OCI-M1 (cell line): ENCODE data around the gene PRIM1.
A peak's percentile ranks its signal among the peaks of the same experiment; 100 is the strongest.
"Not testable (repeated sequence)": the region's sequence is repeated elsewhere in the genome, so short reads cannot be mapped to it uniquely, and the experiment has no call there.

ENCODE experiments used
- DNase-seq: peaks from one replicate; lab custom pipeline; 2025; lab: John Stamatoyannopoulos, UW

PRIM1 gene

DNA sequence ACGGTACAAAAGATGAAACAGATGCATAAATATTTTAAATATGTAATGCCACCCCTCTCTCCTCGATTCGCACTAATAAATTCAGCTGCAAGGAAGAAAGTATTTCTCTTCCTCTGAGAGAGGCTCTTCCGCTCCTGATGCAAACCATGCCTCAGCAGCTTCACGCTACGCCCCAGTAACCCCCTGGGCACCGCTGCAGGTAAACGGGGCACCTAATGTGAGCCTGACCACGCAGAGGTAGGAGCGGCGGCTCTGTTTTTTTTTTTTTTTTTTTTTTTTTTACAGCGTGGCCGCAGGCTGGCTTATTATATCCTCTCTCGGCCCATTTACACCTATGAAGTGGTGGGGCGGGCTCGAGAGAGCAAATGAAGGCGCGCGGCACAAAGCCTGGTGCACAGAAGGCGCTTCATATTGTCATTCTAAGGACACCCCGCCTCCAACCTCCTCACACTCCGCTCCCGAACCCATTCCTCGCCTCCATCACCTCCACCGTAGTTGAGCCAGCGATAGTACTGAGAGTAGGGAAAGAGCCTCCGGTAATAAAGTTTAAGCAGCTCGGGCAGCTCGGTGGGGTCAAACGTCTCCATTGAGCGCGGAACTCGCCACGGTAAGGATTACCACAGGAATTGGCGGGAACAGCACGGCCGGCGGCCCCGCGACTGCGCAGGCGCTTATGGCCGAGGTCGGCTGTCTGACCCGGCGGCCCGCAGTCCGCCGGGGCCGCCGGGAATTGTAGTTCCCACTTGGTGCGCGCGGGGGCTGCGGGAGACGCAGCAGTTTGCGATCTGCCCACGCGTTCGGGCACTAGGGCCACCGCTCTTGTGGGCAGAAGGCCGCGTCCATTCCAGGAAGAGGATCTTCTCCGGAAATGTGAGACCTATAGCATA is at the start of gene PRIM1:
Gene PRIM1, minus strand, starts transcription at position 612 of the 887 bp plus-strand sequence. Its CDS starts 25 bp downstream, at position 587.
- peak; percentile 97 for DNase-seq

DNA sequence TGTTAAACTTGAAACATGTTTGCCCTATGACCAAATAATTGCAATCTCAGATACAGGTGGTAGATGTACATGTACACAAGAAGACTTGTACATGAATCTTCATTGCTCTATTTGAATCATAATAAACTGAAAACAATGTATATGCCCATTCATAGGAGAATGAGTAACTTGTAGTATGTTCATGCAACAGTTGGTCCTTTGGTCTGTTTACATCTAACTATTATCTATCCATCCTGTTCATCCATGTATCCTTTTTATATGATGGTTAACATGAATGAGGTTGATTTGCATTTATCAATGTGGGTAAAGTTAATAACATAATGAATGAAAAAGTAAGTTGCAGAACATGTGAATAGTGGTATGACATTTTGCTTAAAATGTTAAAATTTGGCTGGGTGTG is 48.1 kb upstream of the PRIM1 start:
- DNase-seq = no peak

DNA sequence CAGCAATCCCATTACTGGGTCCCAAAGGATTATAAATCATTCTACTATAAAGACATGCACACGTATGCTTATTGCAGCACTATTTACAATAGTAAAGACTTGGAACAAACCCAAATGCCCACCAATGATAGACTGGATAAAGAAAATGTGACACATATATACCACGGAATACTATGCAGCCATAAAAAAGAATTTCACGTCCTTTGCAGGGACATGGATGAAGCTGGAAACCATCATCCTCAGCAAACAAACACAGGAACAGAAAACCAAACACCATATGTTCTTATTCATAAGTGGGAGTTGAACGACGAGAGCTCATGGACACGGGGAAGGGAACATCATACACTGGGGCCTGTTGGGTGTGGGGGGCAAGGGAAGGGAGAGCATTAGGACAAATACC is 47.2 kb upstream of the PRIM1 start:
- not testable (repeated sequence) for DNase-seq

DNA sequence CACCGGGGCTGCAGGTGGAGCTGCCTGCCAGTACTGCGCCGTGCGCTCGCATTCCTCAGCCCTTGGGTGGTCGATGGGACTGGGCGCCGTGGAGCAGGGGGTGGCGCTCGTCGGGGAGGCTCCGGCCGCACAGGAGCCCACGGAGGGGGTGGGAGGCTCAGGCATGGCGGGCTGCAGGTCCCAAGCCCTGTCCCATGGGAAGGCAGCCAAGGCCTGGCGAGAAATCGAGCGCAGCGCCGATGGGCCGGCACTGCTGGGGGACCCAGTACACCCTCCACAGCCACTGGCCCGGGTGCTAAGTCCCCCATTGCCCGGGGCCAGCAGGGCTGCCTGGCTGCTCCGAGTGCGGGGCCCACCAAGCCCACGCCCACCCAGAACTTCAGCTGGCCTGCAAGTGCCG is 43.7 kb upstream of the PRIM1 start:
- not testable (repeated sequence) for DNase-seq

DNA sequence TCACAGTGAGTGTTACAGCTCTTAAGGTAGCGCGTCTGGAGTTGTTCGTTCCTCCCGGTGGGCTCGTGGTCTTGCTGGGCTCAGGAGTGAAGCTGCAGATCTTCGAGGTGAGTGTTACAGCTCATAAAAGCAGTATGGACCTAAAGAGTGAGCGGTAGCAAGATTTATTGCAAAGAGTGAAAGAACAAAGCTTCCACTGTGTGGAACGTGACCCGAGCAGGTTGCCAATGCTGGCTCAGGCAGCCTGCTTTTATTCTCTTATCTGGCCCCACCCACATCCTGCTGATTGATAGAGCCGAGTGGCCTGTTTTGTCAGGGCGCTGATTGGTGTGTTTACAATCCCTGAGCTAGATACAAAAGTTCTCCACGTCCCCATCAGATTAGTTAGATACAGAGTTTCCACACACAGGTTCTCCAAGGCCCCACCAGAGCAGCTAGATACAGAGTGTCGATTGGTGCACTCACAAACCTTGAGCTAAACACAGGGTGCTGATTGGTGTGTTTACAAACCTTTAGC is 43.0 kb upstream of the PRIM1 start:
- not testable (repeated sequence) for DNase-seq

DNA sequence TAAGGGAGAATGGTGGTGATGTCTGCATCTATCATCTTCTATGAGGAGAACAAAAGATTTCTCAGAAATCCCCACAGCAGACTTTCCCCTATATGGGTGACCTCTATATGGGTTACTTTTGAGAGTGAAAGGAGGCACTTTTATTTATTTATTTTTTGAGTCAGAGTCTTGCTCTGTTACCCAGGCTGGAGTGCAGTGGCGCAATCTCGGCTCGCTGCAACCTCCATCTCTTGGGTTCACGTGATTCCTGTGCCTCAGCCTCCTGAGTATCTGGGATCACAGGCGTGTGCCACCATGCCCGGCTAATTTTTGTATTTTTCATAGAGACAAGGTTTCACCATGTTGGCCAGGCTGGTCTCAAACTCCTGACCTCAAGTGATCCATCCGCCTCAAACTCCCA is 41.0 kb upstream of the PRIM1 start:
- not testable (repeated sequence) for DNase-seq

DNA sequence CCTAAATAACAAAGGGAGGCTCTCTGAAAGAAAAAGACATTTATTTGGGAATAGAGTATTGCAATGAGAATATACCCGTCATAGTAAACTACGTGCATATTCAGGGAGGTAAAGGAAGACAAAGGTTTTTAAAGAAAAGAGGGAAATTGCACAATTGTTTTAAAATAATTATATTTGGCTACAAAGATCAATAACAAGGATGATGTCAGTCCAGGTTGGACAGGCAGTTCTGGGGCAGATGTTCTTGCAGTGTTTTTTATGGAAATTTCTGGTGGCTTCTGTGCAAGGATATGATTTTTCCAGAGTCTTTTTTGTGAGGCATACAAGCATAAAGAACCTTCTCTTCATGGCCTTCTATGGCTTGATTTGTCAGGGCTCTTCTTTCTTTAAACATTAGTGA is 40.6 kb upstream of the PRIM1 start:
- DNase-seq = no peak

DNA sequence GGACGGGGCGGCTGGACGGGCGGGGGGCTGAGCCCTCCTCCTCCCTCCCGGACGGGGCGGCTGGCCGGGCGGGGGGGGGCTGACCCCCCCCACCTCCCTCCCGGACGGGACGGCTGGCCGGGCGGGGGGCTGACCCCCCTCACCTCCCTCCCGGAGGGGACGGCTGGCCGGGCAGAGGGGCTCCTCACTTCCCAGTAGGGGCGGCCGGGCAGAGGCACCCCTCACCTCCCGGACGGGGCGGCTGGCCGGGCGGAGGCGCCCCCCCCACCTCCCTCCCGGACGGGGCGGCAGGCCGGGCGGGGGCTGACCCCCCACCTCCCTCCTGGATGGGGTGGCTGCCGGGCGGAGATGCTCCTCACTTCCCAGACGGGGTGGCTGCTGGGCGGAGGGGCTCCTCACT is 37.3 kb upstream of the PRIM1 start:
- not testable (repeated sequence) for DNase-seq

DNA sequence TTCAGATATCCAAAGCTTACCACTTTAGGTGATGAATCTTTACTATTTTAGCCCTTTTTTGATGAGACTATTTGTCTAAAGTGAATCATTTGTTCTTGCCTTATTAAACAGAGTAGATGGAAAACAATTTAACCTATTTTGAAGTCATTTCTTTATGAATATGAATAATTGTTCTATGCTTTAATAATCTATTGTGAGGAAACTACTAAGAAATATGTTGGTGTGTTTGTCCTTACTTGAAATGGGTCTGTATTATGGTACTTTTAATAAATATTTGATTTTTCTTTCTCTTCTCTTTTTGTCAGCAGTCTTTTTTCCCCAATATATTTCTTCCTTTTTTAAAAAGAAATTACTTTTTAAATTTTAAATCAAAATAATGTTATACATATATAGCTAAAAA is 35.4 kb upstream of the PRIM1 start:
- DNase-seq = no peak

DNA sequence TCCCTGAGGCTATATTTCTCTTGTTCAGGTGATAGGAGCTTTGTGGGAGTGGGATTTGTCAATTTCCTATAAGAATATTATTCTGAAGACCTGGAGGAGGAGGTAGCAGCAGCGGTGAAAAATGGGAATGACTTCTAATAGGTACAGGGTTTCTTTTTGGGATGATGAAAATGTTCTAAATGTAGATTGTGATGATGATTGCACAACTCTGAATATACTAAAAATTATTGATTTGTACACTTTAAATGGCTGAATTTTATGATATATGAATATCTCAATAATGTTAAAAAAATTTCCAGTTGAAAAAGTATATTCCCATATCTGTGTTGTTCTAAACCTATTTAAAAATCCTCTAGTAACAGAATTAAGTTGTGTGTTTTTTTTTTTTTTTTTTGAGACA is 33.8 kb upstream of the PRIM1 start:
- DNase-seq = no peak

DNA sequence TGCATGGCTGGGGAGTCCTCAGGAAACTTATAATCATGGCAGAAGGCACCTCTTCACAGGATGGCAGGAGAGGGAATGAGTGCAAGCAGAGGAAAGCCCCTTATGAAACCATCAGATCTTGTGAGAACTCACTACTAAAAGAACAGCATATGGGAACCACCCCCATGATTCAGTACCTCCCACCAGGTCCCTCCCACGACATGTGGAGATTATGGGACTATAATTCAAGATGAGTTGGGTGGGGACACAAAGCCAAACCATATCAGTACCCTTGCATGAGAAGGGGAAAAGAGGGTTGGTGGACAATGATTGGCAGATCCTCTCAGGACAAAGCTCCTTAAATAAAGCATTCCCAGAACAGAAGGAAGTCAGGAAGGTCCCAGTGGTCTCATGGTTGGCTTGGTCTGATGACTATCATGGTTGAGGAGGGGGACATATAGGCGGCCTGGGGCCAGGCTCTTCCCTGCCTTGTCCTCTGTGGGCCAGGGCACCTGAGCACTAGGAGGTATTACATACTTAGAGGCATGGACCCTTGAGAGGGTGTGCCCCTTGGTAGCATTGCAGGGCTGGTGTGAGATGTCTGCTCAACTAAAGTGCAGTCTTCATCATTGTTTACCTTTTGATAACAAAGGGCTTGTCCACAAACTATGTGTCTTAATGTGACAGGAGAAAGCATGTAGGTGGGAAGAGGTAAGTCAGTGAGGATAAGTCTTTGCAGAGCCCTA is 33.2 kb upstream of the PRIM1 start:
- DNase-seq = no peak

DNA sequence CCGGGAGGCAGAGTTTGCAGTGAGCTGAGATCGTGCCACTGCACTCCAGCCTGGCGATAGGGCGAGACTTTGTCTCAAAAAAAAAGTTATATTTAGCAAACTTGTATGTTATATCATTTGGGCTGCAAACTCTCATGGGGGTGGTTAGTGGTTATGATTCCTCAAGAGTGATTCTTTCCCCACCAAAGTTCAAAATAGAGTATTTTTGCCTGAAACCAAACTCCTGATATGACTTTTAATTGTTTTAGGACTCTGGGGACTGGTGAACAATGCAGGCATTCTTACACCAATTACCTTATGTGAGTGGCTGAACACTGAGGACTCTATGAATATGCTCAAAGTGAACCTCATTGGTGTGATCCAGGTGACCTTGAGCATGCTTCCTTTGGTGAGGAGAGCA is 29.6 kb upstream of the PRIM1 start:
- DNase-seq = no peak

DNA sequence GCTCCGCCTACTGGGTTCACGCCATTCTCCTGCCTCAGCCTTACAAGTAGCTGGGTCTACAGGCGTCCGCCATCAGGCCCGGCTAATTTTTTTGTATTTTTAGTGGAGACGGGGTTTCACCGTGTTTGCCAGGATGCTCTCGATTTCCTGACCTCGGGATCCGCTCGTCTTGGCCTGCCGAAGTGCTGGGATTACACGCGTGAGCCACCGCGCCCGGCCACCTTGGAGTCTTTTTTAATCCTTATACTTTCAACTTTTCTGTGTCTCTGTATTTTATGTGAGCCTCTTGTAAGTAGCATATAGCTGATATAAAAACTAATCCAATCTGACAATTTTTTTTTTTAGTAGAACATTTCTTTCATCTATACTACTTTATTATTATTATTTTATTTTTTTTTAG is 26.6 kb upstream of the PRIM1 start:
- DNase-seq = no peak

DNA sequence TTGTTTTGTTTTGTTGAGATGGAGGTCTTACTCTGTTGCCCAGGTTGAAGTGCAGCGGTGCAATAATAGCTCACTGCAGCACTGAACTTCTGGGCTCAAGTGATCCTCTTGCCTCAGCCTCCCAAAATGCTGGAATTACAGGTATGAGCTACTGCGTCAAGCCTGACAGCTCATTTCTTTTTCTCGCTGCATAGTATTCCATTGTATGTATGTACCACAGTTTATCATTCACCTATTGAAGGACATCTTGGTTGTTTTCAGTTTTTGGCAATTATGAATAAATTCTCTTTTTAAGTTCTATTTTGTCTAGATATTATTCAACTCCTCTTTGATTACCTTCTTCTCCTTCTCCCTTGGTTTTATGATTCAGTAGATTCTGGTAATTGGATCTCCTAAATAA is 24.5 kb upstream of the PRIM1 start:
- DNase-seq = no peak

DNA sequence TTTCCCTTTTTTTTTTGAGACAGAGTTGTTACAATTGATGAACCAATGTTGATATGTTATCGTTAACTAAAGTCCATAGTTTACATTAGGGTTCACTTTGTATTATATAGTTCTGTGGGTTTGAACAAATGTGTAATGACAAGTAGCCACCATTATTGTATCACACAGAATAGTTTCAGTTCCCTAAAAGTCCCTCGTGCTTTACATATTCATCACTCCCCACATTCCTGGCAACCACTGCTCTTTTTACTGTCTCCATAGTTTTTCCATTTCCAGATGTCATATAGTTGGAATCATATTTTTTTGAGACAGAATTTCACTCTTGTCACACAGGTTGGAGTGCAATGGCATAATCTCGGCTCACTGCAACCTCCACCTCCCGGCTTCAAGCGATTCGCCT is 23.5 kb upstream of the PRIM1 start:
- DNase-seq = no peak

DNA sequence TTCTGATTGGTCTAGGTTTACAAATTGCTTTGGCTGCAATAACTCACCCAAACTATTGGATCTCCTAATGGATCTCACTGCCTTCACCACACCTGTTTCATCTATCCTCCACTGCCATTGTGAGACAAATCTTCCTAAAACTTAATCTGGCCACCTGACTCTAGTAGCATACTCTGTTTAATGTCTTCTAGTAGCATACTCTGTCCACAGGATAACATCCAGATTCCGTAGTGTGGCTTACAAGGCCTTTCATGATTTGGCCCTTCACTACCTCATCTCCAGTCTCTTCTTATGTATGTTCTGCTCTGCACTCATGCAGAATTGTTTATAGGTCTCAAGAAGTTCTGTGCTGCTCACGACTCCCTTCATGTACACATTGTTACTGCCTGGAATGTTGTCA is 21.0 kb upstream of the PRIM1 start:
- DNase-seq = no peak

DNA sequence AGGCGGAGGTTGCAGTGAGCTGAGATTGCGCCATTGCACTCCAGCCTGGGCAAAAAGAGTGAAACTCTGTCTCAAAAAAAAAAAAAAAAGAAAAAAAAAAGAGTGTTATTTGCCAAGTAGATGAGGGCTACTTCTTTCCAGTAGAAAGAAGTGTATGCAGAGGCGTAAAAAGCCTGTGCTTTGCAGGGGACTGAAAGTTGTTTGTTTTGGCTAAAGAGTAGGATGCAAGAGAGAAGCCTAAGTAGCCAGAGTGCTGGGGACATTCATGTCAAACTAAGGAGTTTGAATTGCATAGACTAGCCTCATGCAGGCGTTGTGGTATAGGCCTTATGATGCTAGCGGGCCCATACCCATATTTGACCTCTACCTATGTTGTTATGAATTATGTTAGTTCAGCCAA is 20.5 kb upstream of the PRIM1 start:
- DNase-seq = no peak

DNA sequence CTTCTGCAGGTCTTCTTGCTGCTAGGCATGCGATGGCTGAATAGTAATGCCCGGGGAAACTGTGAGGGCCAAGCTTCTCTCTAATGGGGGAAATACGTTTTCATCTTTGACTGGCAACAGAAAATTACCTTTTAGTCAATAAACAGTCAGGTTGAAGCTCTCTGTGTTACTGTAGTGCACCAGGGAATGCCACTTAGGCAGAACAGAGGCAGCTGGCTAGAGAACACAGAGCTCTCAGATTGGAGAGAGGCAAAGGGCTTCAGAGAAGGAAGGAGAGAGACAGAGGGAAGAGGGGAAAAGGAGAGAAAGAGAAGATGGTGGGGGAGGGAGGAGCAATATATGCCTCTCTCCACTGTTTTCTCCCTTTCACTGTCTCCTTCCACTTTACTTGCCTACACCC is 17.7 kb upstream of the PRIM1 start:
- DNase-seq = no peak

DNA sequence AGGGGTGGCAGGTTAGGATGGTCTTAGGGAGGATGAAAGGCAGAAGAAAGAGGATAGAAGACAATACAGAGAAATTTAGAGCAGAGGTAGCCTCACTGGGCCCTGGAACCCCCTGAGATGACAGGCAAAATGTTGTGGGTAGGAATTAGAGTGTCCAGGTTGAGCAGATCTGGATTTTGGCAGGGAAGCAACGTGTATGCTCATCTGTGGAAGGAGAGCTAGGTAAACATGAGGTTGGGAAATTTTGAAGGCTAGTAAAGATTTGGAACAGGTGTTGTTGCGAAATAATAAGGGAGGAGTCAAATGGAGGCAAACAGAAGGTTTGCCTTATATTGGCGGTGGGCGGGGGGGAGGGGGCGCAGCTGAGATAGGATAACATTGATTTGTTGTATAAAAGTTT is 16.3 kb upstream of the PRIM1 start:
- DNase-seq = no peak

DNA sequence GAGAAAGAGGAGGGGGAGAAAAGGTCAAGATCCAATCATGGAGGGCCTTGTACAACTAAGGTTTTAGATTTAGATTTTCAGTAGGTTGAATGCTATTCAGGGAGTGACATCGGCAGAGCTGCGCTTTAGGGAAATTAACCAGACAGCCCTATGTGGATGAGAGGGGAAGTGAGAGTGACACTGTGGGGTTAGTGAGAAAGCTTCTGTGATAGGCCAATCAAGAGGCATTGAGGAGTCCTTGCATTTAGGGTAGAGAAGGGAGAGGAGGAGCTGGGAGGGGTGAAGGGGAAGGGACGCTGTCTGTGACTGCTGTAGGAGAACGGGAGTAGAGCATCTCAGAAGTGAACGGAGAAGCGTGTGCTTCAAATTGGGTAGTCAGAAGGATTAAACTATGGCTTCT is 14.4 kb upstream of the PRIM1 start:
- no peak for DNase-seq

DNA sequence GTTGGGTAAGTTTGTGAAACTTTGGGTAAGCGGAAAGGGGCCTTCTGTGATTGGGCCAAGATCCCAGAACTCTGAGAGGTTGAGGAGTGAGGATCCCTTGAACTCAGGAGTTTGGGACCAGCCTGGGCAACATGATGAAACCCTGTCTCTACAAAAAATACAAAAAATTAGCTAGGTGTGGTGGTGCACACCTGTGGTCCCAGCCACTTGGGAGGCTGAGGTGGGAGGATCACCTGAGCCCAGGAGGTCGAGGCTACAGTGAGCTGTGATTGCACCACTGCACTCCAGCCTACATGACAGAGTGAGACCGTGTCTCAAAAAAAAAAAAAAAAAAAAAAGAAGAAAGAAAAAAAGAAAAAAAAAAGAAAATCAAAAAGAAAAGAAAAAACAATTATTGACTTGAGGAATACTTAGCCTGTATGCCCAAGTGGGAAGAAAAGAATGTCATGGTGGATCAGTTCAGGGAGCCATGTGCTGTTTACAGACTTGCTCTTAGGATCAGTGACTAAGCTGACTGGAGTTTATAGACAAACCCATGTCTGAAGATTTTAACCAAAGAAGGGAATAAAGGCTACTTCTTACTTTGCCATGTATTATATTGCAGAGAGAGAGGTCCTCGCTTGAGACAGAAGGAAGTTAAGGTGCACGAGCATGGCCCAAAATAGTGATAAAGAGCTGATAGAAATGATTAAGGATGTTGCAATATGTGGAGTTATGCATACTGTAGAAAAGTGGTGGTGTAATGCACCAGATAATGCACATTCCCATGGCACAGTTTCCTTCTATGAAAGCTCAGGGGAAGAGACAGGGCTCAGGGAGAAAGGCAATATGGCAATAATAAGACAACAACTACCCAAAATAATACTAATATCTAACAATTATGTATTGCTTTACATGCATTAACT is 11.9 kb upstream of the PRIM1 start:
- no peak for DNase-seq

DNA sequence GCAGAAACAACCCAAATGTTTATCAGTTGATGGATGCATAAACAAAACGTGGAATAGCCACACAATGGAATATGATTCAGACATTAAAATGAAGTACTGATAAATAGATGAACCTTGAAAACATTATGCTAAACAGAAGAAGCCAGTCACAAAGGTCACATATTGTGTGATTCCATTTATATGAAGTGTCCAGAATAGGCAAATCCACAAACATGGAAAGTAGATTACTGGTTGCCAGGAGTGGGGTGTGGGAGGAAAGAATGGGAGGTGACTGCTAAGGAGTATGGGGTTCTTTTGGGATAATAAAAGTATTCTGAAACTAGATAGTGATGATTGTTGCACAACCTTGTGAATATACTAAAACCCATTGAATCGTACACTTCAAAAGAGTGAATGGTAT is 9.7 kb upstream of the PRIM1 start:
- no peak for DNase-seq
